Astrocyte (in vitro differentiated cells and primary cell): ENCODE measurements around the gene FAM217A. TPM values are rescaled to one million over a fixed set of nuclear protein-coding genes. Genes with fewer than 3 reads are reported as not detected.

Source experiments
- DNase-seq: peaks from one replicate; pipeline ENCODE4 v3.0.0-alpha.2; 2010; ENCODE audit warnings: low read depth
- FAIRE-seq: peaks from 2 replicates; lab custom pipeline; 2011; peaks lifted over from hg19 to GRCh38; lab: Jason Lieb, UNC
- H2AFZ ChIP-seq: 2 replicates; pipeline ENCODE4 v1.6.0; 2012; ENCODE audit warnings: low read depth, low read length, inconsistent platforms
- H3K27ac ChIP-seq: 2 replicates; pipeline ENCODE4 v1.5.1; 2011; ENCODE audit warnings: low read depth, low read length, inconsistent platforms
- H3K27me3 ChIP-seq: 2 replicates; pipeline ENCODE4 v1.6.0; 2011; ENCODE audit warnings: low read length, inconsistent platforms; ENCODE audit not compliant: insufficient read depth
- H3K36me3 ChIP-seq: 2 replicates; pipeline ENCODE4 v1.5.1; 2011; ENCODE audit warnings: low read length, inconsistent platforms; ENCODE audit not compliant: insufficient read depth
- H3K4me1 ChIP-seq: 2 replicates; pipeline ENCODE4 v1.5.1; 2011; ENCODE audit warnings: low read length, inconsistent platforms; ENCODE audit not compliant: insufficient read depth
- H3K4me2 ChIP-seq: 2 replicates; pipeline ENCODE4 v1.6.0; 2012; ENCODE audit warnings: low read length, inconsistent platforms
- H3K4me3 ChIP-seq: 2 replicates; pipeline ENCODE4 v1.5.1; 2011; ENCODE audit warnings: low read depth, mild to moderate bottlenecking, low read length, inconsistent platforms; ENCODE audit not compliant: insufficient read depth
- H3K79me2 ChIP-seq: 2 replicates; pipeline ENCODE4 v1.6.0; 2012; ENCODE audit warnings: mild to moderate bottlenecking, low read length, inconsistent platforms; ENCODE audit not compliant: insufficient read depth
- H3K9ac ChIP-seq: 2 replicates; pipeline ENCODE4 v1.6.0; 2012; ENCODE audit warnings: mild to moderate bottlenecking, low read length, inconsistent platforms
- H3K9me3 ChIP-seq: 2 replicates; pipeline ENCODE4 v1.5.1; 2012; ENCODE audit warnings: low read depth, mild to moderate bottlenecking, low read length, inconsistent platforms; ENCODE audit not compliant: insufficient read depth
- H4K20me1 ChIP-seq: 2 replicates; pipeline ENCODE4 v1.6.0; 2012; ENCODE audit warnings: low read length, inconsistent platforms; ENCODE audit not compliant: insufficient read depth
- H3K27ac Mint-ChIP-seq: one replicate; pipeline ENCODE4 v1.8.0; 2021; ENCODE audit warnings: mild to moderate bottlenecking, mixed read lengths; ENCODE audit not compliant: unreplicated experiment
- H3K27me3 Mint-ChIP-seq: one replicate; pipeline ENCODE4 v1.8.0; 2021; ENCODE audit warnings: low read depth, mixed read lengths; ENCODE audit not compliant: unreplicated experiment
- H3K36me3 Mint-ChIP-seq: one replicate; pipeline ENCODE4 v1.8.0; 2021; ENCODE audit warnings: low read depth, mixed read lengths; ENCODE audit not compliant: unreplicated experiment
- H3K4me1 Mint-ChIP-seq: one replicate; pipeline ENCODE4 v1.8.0; 2021; ENCODE audit warnings: low read depth, mixed read lengths; ENCODE audit not compliant: unreplicated experiment
- H3K4me3 Mint-ChIP-seq: one replicate; pipeline ENCODE4 v1.8.0; 2021; ENCODE audit warnings: mild to moderate bottlenecking, moderate library complexity, mixed read lengths; ENCODE audit not compliant: unreplicated experiment
- H3K9me3 Mint-ChIP-seq: one replicate; pipeline ENCODE4 v1.8.0; 2021; ENCODE audit warnings: mild to moderate bottlenecking, mixed read lengths; ENCODE audit not compliant: unreplicated experiment
- EZH2 ChIP-seq: IDR thresholded peaks from 2 replicates; pipeline ENCODE4 v1.6.1; 2012; ENCODE audit warnings: mild to moderate bottlenecking, low read length, inconsistent platforms; ENCODE audit not compliant: insufficient read depth
- total RNA-seq: library from RNA; stranded (reverse); gene quantifications from 2 replicates; pipeline ENCODE4 v1.2.1, GENCODE V29; 2021
- TF ChIP-seq, protein P1 (sequence below): IDR thresholded peaks from 2 replicates; pipeline ENCODE4 v1.5.1; 2011; ENCODE audit warnings: low read depth, mild to moderate bottlenecking, inconsistent platforms, low read length, moderate library complexity; ENCODE audit not compliant: insufficient read depth

The FAM217A gene
- total RNA-seq, 1 donor from 2014 or later = not detected

DNA sequence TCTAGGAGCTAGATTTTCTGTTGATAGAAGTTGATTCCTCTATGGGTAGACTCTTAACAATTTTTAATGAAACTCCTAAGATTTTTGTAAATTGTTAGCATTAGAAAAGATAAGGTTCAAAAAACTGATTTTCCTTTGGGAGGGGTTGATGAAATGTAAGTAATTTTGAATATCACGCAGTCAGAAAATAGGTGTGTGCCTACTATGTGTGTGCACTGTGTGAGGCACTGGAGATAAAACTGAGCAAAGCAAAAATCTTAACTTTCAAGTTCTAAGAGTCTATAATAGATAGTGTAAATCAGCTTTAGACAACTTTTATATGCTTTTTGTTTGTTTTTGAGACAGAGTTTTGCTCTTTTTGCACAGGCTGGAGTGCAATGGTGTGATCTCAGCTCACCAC is 53.3 kb downstream of the FAM217A start:
- no peak for DNase-seq
- Histone ChIP-seq H3K4me2 (no peak overlapping the region), H3K4me1 (peaks cover 6% of the 10 kb centered on the region), H2AFZ (no peak overlapping the region), H3K79me2 (peaks cover 98% of the 10 kb centered on the region), H3K9me3 (no peaks in the 10 kb centered on the region), H4K20me1 (peaks cover 82% of the 10 kb centered on the region), H3K36me3 (peaks cover 6% of the 10 kb centered on the region), H3K9ac (no peak overlapping the region), H3K27ac (no peak overlapping the region), H3K27me3 (no peaks in the 10 kb centered on the region), H3K4me3 (no peak overlapping the region)
- no peaks in the 10 kb centered on the region for H3K9me3 Mint-ChIP-seq
- H3K27me3 Mint-ChIP-seq = no peaks in the 10 kb centered on the region
- H3K36me3 Mint-ChIP-seq = no peaks in the 10 kb centered on the region
- H3K4me1 Mint-ChIP-seq = peaks cover 18% of the 10 kb centered on the region
- no peak overlapping the region for H3K4me3 Mint-ChIP-seq
- H3K27ac Mint-ChIP-seq = no peak overlapping the region
- TF ChIP-seq EZH2 = no peak
- TF ChIP-seq, protein P1, sequence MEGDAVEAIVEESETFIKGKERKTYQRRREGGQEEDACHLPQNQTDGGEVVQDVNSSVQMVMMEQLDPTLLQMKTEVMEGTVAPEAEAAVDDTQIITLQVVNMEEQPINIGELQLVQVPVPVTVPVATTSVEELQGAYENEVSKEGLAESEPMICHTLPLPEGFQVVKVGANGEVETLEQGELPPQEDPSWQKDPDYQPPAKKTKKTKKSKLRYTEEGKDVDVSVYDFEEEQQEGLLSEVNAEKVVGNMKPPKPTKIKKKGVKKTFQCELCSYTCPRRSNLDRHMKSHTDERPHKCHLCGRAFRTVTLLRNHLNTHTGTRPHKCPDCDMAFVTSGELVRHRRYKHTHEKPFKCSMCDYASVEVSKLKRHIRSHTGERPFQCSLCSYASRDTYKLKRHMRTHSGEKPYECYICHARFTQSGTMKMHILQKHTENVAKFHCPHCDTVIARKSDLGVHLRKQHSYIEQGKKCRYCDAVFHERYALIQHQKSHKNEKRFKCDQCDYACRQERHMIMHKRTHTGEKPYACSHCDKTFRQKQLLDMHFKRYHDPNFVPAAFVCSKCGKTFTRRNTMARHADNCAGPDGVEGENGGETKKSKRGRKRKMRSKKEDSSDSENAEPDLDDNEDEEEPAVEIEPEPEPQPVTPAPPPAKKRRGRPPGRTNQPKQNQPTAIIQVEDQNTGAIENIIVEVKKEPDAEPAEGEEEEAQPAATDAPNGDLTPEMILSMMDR = no peak
- no peak for FAIRE-seq

DNA sequence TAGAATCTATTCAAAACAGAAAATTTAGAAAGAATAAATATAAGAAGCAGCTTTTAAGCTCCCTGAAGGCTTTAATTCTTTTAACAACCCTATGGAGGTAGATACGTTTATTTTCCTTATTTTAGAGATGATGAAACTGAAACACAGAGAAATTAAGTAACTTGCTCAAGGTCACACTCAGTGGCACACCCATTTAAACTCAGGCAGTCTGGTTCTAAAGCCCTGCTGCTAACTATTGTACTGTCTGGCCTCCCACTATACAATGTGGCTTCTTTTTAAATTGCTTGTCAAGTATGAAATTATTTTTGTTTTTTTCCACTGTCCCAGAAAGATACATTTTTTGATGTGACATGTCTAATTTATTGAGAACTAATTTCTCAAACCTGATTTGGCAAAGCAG is 55.7 kb downstream of the FAM217A start:
- peaks cover 19% of the 10 kb centered on the region for H3K4me1 Mint-ChIP-seq
- Histone ChIP-seq H3K4me2 (peak overlapping the region; percentile 86), H3K9me3 (no peaks in the 10 kb centered on the region), H3K27me3 (no peaks in the 10 kb centered on the region), H3K4me3 (peak overlapping the region; percentile 7), H3K4me1 (peaks cover 12% of the 10 kb centered on the region), H3K9ac (no peak overlapping the region), H4K20me1 (peaks cover 58% of the 10 kb centered on the region), H3K36me3 (peaks cover 4% of the 10 kb centered on the region), H3K79me2 (peaks cover 88% of the 10 kb centered on the region), H2AFZ (no peak overlapping the region), H3K27ac (peak overlapping the region; percentile 1)
- TF ChIP-seq, protein P1 = no peak
- no peak for TF ChIP-seq EZH2
- no peaks in the 10 kb centered on the region for H3K36me3 Mint-ChIP-seq
- H3K4me3 Mint-ChIP-seq = peak overlapping the region; percentile 96
- no peaks in the 10 kb centered on the region for H3K9me3 Mint-ChIP-seq
- DNase-seq = no peak
- FAIRE-seq = no peak
- no peaks in the 10 kb centered on the region for H3K27me3 Mint-ChIP-seq
- H3K27ac Mint-ChIP-seq = no peak overlapping the region

DNA sequence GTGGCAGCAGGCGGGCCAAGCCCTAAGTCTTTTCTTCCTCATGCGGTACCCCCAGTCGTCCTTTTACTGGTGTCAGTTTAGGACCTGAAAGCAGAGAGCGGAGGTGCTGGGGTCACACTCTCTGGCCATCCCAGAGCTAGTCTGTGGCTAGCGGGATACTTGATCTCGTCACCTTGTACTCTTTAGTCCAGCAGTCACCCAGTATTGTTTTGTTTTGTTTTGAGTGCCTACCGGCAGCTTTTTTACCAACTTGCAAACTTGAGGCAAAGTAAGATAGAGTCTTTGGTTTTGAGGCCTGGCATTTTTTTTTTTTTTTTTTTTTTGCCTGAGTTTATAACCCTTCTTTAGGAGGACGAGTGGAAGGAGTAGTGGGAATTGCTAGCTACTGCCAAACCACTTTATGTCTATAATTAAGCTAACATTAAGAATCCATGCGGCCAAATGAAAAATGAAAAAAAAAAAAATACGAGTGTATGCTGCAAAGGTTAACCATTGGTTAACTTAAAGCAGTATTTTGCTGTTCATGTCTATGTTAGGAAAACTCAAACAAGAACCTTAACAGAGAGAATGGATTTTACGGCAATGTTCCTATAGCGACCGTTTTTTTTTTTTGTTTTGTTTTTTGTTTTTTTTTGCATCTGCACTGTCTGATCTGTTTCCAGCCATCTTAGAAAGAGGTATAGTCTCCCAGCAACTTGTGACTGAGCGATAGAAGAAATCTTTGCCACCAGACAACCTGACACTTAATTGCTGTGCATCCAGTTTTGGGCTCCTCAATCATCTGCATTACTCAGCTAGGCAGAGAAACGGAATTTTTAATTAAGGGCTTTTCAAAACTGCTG is 56.9 kb downstream of the FAM217A start:
- Histone ChIP-seq H3K36me3 (no peaks in the 10 kb centered on the region), H4K20me1 (peaks cover 48% of the 10 kb centered on the region), H3K27ac (peak overlapping the region; percentile 95), H3K4me1 (peaks cover 19% of the 10 kb centered on the region), H3K4me3 (peak overlapping the region; percentile 82), H3K9me3 (no peaks in the 10 kb centered on the region), H3K79me2 (peaks cover 88% of the 10 kb centered on the region), H3K27me3 (no peaks in the 10 kb centered on the region), H3K9ac (peak overlapping the region; percentile 96), H2AFZ (peak overlapping the region; percentile 70), H3K4me2 (peak overlapping the region; percentile 86)
- no peaks in the 10 kb centered on the region for H3K36me3 Mint-ChIP-seq
- DNase-seq = peak; percentile 1
- H3K4me3 Mint-ChIP-seq = peak overlapping the region; percentile 96
- H3K9me3 Mint-ChIP-seq = no peaks in the 10 kb centered on the region
- peaks cover 18% of the 10 kb centered on the region for H3K4me1 Mint-ChIP-seq
- peak overlapping the region; percentile 81 for H3K27ac Mint-ChIP-seq
- no peaks in the 10 kb centered on the region for H3K27me3 Mint-ChIP-seq
- no peak for FAIRE-seq
- TF ChIP-seq, protein P1 = no peak
- TF ChIP-seq EZH2 = no peak
